ENCODE measurements around the gene TCF7L2.
A peak's percentile ranks its signal among the peaks of the same experiment; 100 is the strongest.
"Not testable (repeated sequence)": the region's sequence is repeated elsewhere in the genome, so short reads cannot be mapped to it uniquely, and the experiment has no call there.

Gene TCF7L2

DNA sequence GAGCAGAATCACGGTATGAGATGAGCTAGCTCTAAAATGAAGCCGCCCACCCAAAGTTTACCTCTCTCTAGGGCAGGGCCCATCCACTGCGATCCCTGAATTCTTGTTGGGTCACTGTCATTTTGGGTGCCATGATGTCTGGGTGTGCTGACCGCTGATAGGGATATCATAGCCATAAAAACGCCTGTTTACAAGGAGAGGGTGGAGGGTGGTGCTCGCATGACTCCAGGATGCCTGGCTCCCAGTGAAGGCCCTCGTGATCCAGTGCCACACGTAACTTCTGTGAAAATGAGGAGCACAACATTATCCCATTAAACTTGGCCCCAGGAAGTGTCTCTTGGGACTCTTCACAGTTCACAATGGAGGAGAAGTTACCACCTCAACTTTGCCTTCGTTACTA, 139.5 kb downstream of the TCF7L2 start:
- DNase-seq (ENCODE audit: low read depth in 3 of 3, low spot score in 1 of 3), result no peak

- no peak for DNase-seq (ENCODE audit: low read depth in 3 of 3, low spot score in 1 of 3)
Observed at GRCh38 chr10:113091920-113092319, 141.9 kb downstream of the TCF7L2 start.

GRCh38 chr10:113093188-113094113, 143.4 kb downstream of the TCF7L2 start:
- DNase-seq (ENCODE audit: low read depth in 3 of 3, low spot score in 1 of 3), result no peak

GRCh38 chr10:113094114-113094486, 144.1 kb downstream of the TCF7L2 start:
- DNase-seq (ENCODE audit: low read depth in 3 of 3, low spot score in 1 of 3), result no peak

DNA sequence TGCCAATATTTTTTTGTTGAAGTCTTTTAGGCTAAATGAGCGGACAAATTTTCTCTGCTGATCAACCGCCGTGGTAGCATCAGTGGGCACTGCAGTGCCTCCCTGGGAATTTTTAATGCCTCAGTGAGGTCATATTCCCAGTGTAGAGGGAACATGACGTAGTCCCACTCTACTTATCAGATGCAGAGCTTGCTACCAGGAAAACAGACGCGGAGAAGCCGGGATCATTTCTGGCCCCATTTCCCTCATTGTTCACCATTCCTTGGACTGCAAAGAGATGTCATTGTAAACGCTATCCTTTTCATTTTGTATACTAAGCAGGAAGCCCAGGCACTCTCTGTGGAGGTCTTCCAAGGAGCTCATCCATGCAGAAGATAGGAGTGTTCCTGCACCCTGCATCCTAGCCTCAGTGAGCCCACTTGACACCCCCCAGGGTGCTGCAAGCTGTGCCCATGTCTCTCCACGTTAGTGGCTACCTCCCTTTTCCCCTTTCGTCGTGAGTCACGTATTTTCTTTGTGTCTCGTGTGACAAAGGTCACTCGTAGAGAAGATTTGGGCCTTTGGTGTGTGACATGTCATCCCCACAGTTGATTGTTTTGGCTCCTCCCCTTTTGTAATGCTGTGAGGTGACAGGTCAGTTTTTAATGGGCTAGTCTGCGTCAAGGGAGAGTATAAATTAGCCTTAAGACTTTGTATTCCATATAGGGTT, 145.5 kb downstream of the TCF7L2 start:
- DNase-seq (ENCODE audit: low read depth in 3 of 3, low spot score in 1 of 3), result no peak

GRCh38 chr10:113096128-113096996, 146.3 kb downstream of the TCF7L2 start:
- no peak for DNase-seq (ENCODE audit: low read depth in 3 of 3, low spot score in 1 of 3)

GRCh38 chr10:113097036-113097435, 147.0 kb downstream of the TCF7L2 start:
- no peak for DNase-seq (ENCODE audit: low read depth in 3 of 3, low spot score in 1 of 3)

DNA sequence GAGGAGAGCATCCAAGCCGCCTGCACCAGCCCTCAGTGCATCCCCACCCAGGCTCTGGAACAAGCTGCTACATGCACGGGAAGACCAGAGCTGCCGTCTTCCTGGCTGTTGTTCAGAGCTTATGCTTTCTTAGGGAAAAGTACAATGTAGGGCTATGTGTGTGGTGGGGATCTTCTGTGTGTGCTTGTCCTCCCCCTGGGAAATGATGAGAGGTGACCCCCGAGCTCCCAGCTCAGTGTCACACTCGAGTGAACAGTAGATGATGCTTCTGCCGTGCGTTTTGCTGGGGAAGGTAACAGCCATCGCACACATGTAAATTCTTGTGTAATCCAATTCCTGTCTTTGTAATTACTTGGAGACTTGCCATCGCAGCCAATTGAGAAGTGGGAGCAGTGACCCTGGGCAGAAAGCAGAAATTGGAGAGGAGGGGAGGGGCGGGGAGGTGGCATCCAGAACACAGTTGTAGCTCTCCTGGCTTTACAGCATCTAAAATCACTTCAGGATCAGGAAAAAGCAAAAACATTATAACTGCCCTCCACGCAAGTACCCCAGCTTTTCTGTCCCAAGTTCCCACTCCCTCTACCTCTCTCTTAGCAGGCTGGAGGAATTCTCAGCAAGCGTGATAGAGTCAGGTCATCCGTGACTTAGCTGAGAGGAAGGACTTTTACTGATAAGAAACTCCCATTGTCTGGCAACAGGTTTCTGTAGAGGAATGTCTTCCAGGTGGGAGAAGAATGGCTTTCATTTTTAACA, 149.6 kb downstream of the TCF7L2 start:
- DNase-seq (ENCODE audit: low read depth in 3 of 3, low spot score in 1 of 3), result no peak

- no peak for DNase-seq (ENCODE audit: low read depth in 3 of 3, low spot score in 1 of 3)
Observed at GRCh38 chr10:113100281-113100680, 150.2 kb downstream of the TCF7L2 start.

- no peak for DNase-seq (ENCODE audit: low read depth in 3 of 3, low spot score in 1 of 3)
Observed at GRCh38 chr10:113103131-113103840, 153.2 kb downstream of the TCF7L2 start.

GRCh38 chr10:113104047-113104446, 154.0 kb downstream of the TCF7L2 start:
- DNase-seq (ENCODE audit: low read depth in 3 of 3, low spot score in 1 of 3), result no peak

DNA sequence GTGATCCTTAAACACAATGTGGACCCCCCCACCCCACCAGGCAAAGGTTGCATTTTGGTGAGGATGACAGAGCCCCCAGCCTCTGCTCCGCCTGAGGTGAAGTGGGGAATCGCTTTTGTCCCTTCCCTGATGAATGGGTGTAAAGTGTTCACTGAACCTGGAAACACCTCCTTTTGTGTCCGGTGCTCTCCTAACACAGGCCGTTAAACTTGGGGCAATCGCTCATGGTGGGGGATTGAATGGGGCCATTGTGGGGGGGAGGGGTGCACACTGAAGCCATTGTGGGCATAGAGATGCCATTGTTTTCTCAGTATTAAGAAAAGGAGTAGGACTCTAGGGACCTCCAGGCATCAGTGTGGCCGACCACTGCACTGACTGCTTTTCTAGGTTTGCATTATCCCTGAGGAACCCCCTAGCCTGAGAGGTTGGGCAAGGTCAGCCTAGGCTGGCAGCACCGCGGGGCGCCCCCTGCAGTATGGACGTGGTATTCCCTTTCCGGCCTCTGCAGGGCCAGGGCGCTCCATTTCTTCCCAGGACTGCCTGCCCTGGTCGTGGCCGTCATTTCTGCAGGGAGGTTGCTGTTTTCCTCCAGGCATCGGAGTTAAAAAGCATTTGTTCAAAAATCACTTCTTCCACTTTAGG, 158.3 kb downstream of the TCF7L2 start:
- peak in 1 of 3 donors; percentile 10 for DNase-seq (ENCODE audit: low read depth in 3 of 3, low spot score in 1 of 3)

GRCh38 chr10:113108948-113109347, 158.9 kb downstream of the TCF7L2 start:
- DNase-seq (ENCODE audit: low read depth in 3 of 3, low spot score in 1 of 3), result no peak

GRCh38 chr10:113109482-113109881, 159.4 kb downstream of the TCF7L2 start:
- not testable (repeated sequence) for DNase-seq (ENCODE audit: low read depth in 3 of 3, low spot score in 1 of 3)

- no peak for DNase-seq (ENCODE audit: low read depth in 3 of 3, low spot score in 1 of 3)
Observed at GRCh38 chr10:113111260-113111659, 161.2 kb downstream of the TCF7L2 start.

- no peak for DNase-seq (ENCODE audit: low read depth in 3 of 3, low spot score in 1 of 3)
Observed at GRCh38 chr10:113111900-113112853, 162.1 kb downstream of the TCF7L2 start.

DNA sequence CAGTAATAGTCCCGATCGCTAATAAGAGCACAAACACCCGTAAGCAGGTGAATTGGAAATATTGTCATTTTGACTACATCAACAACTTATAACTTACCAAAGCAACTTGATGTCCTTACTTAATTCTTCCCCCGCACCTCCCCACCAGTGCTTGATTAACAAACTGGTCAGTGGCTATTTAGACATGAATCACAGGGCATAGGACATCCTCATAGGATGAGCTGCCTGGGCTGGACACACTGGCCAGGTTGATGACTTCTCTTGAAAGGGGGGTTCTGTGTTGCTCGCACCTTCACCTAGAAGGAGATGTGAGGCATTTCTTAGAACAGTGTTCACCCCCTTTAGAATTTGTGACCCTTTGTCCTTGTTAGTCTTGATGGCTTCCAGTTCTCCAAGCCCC, 163.2 kb downstream of the TCF7L2 start:
- DNase-seq (ENCODE audit: low read depth in 3 of 3, low spot score in 1 of 3), result no peak

- DNase-seq (ENCODE audit: low read depth in 3 of 3, low spot score in 1 of 3), result no peak
Observed at GRCh38 chr10:113113918-113114317, 163.9 kb downstream of the TCF7L2 start.
